Right lobe of liver (tissue), 6 donors: Measurements from ENCODE around the gene CACNA1C. TPM values are rescaled to one million over a fixed set of nuclear protein-coding genes. Genes with fewer than 3 reads are reported as not detected.
"Not testable (repeated sequence)": the region's sequence is repeated elsewhere in the genome, so short reads cannot be mapped to it uniquely, and the experiment has no call there.

ENCODE experiments used
- ATAC-seq, 4 donors: fragments of 200-7000 bp; cut with Tn5 transposase; one replicate each; pipeline ENCODE4 v1.9.1; 2020; ENCODE audit warnings: mild to moderate bottlenecking in 4 of 4, moderate library complexity in 4 of 4
- DNase-seq, 3 donors: peaks; one replicate each; pipeline ENCODE4 v3.0.0-alpha.2; 2020
- H3K27ac ChIP-seq, 3 donors: fragments of 200-600 bp; one replicate each; pipeline ENCODE4 v1.8.0; 2022
- H3K27me3 ChIP-seq, 2 donors: fragments of 200-600 bp; one replicate each; pipeline ENCODE4 v1.8.0; 2022
- H3K36me3 ChIP-seq, 4 donors: fragments of 200-600 bp; sonication (generic) in 1 of 4; one replicate each; pipeline versions ENCODE4 v1.5.1 to v1.8.0; 2017 to 2022; ENCODE audit warnings: control low read depth in 1 of 4
- H3K4me1 ChIP-seq, 4 donors: fragments of 200-600 bp; sonication (generic) in 1 of 4; one replicate each; pipeline versions ENCODE4 v1.5.1 to v1.8.0; 2017 to 2022; ENCODE audit warnings: control low read depth in 1 of 4
- H3K4me3 ChIP-seq, 3 donors: fragments of 200-600 bp; one replicate each; pipeline ENCODE4 v1.8.0; 2022
- H3K9me3 ChIP-seq, 4 donors: fragments of 200-600 bp; sonication (generic) in 1 of 4; one replicate each; pipeline versions ENCODE4 v1.5.1 to v1.8.0; 2017 to 2022; ENCODE audit warnings: control low read depth in 1 of 4
- CTCF ChIP-seq, 4 donors: fragments of 200-600 bp in 3 of 4; fragments of 450-650 bp in 1 of 4; IDR thresholded peaks; one replicate each; pipeline versions ENCODE4 v1.5.1 to v1.8.0; 2016 to 2022; ENCODE audit warnings: antibody characterized with exemption in 4 of 4, mild to moderate bottlenecking in 2 of 4
- POLR2A ChIP-seq: fragments of 450-650 bp; IDR thresholded peaks from one replicate; pipeline ENCODE4 v1.6.1; 2017; ENCODE audit warnings: antibody characterized with exemption, mild to moderate bottlenecking
- WGBS: methylation state at CpG from one replicate; pipeline ENCODE4 v1.1.6; 2018; ENCODE audit warnings: low coverage, low lambda C conversion rate; ENCODE audit not compliant: insufficient coverage; ENCODE audit errors: missing lambda C conversion rate; 5-methylcytosine and 5-hydroxymethylcytosine counted together
- intact Hi-C, 2 donors: fragments of 100-400 bp; cut with DNase I; formaldehyde crosslinking; loops; one replicate each; pipeline versions ENCODE4 v1.11.2 to v1.14.1; 2022
- total RNA-seq, 6 experiments: library from RNA; depleted of rRNA in 2 of 6; stranded (reverse); fragments of >200 nt in 2 of 6; fragmentation: NEBNext Ultra II Directional in 3 of 6; extraction: Animal tissue kit (Norgen Biotek cat#: 25700) in 3 of 6; gene quantifications; one replicate each; pipeline versions ENCODE4 v1.1.0 to v1.2.4, GENCODE V29; 2016 to 2023
- donor health status: DM: no; HTN: yes; CAD: no.
- donor health status: DM: no; HTN: no; CAD: no.
- donor health status: DM: no; HTN: no; CAD: no.
- donor health status: DM: no; HTN: yes; CAD: no.
- donor health status: DM: no; HTN: yes; CAD: no.

Gene CACNA1C
- total RNA-seq, 6 experiments from 2014 or later: 0.18 to 1.0 (median 0.57) TPM

- 66% methylated on average over 8 of the region's 8 CpGs for WGBS
- intact Hi-C loops: no loop called here
- H3K4me3 ChIP-seq: no peak overlapping the region
- H3K4me1 ChIP-seq: no peaks in the 10 kb centered on the region
- H3K27ac ChIP-seq: no peak overlapping the region
- no peaks in the 10 kb centered on the region for H3K9me3 ChIP-seq
- TF ChIP-seq CTCF (IDR thresholded peaks at IDR 0.05) (no peak), POLR2A (no peak)
- ATAC-seq: no peak
- no peak for DNase-seq
- H3K27me3 ChIP-seq: no peaks in the 10 kb centered on the region
- H3K36me3 ChIP-seq: no peaks in the 10 kb centered on the region
Measured at GRCh38 chr12:2248901-2249381, 196.2 kb downstream of the CACNA1C start.

GRCh38 chr12:2250797-2251196 lies 198.0 kb downstream of the CACNA1C start:
- no peaks in the 10 kb centered on the region for H3K36me3 ChIP-seq
- H3K4me1 ChIP-seq: no peaks in the 10 kb centered on the region
- DNase-seq (no peak), ATAC-seq (no peak)
- H3K27me3 ChIP-seq: no peaks in the 10 kb centered on the region
- no peak overlapping the region for H3K27ac ChIP-seq
- TF ChIP-seq POLR2A: no peak
- TF ChIP-seq CTCF (IDR thresholded peaks at IDR 0.05): no peak
- 48% methylated on average over 4 of the region's 5 CpGs for WGBS
- H3K9me3 ChIP-seq: no peaks in the 10 kb centered on the region
- intact Hi-C loops: no loop called here
- no peak overlapping the region for H3K4me3 ChIP-seq

- H3K36me3 ChIP-seq: no peaks in the 10 kb centered on the region
- H3K27me3 ChIP-seq: no peaks in the 10 kb centered on the region
- TF ChIP-seq CTCF (IDR thresholded peaks at IDR 0.05): no peak
- TF ChIP-seq POLR2A: no peak
- WGBS: 71% methylated on average over 8 of the region's 8 CpGs
- no peak for ATAC-seq
- H3K9me3 ChIP-seq: no peaks in the 10 kb centered on the region
- no peak for DNase-seq
- intact Hi-C loops: no loop called here
- H3K4me3 ChIP-seq: no peak overlapping the region
- H3K27ac ChIP-seq: no peak overlapping the region
- H3K4me1 ChIP-seq: no peaks in the 10 kb centered on the region
Measured at GRCh38 chr12:2251526-2252209, 198.9 kb downstream of the CACNA1C start.

GRCh38 chr12:2255311-2255710 lies 202.5 kb downstream of the CACNA1C start:
- H3K36me3 ChIP-seq: no peaks in the 10 kb centered on the region
- H3K4me1 ChIP-seq: no peaks in the 10 kb centered on the region
- no peak for TF ChIP-seq CTCF (IDR thresholded peaks at IDR 0.05)
- no peak for TF ChIP-seq POLR2A
- 30% methylated on average over 2 of the region's 2 CpGs for WGBS
- intact Hi-C loops: no loop called here
- no peak overlapping the region for H3K4me3 ChIP-seq
- no peak for ATAC-seq
- no peaks in the 10 kb centered on the region for H3K9me3 ChIP-seq
- no peak for DNase-seq
- H3K27ac ChIP-seq: no peak overlapping the region
- no peaks in the 10 kb centered on the region for H3K27me3 ChIP-seq

GRCh38 chr12:2255731-2256130 lies 202.9 kb downstream of the CACNA1C start:
- 65% methylated on average over 9 of the region's 9 CpGs for WGBS
- intact Hi-C loops, H3K36me3 ChIP-seq, H3K9me3 ChIP-seq, ATAC-seq, DNase-seq, H3K4me3 ChIP-seq, H3K27me3 ChIP-seq, H3K27ac ChIP-seq, H3K4me1 ChIP-seq: not testable (repeated sequence)
